Stimulated activated naive CD8-positive, alpha-beta T cell treated with anti-CD3 and anti-CD28 coated beads, Interleukin-15, Interleukin-2, amounts not matched to agents 100 U/mL and 50 U/mL, for 24 hours (primary cell): ENCODE data around the gene PFDN1.

Experiments used
- ATAC-seq: fragments of 150-1000 bp; cut with Tn5 transposase; one replicate; pipeline ENCODE4 v1.10.0; 2021
- DNase-seq: peaks from one replicate; pipeline ENCODE4 v3.0.0; 2021

PFDN1 gene

GRCh38 chr5:140296289-140296688, 6.6 kb downstream of the PFDN1 start:
- DNase-seq (no peak), ATAC-seq (no peak)

GRCh38 chr5:140295414-140295813, 7.5 kb downstream of the PFDN1 start:
- ATAC-seq (no peak), DNase-seq (no peak)

- ATAC-seq (no peak), DNase-seq (no peak)
Measured at GRCh38 chr5:140294753-140295152, 8.1 kb downstream of the PFDN1 start.

- DNase-seq (no peak), ATAC-seq (no peak)
Measured at GRCh38 chr5:140293849-140294100, 9.1 kb downstream of the PFDN1 start.

GRCh38 chr5:140293091-140293848, 9.6 kb downstream of the PFDN1 start:
- no peak for ATAC-seq
- no peak for DNase-seq

- no peak for DNase-seq
- no peak for ATAC-seq
Measured at GRCh38 chr5:140292212-140293036, 10.5 kb downstream of the PFDN1 start.

GRCh38 chr5:140287801-140288521, 14.9 kb downstream of the PFDN1 start:
- DNase-seq: no peak
- no peak for ATAC-seq

GRCh38 chr5:140286424-140286823, 16.5 kb downstream of the PFDN1 start:
- no peak for DNase-seq
- ATAC-seq: no peak

- ATAC-seq (no peak), DNase-seq (no peak)
Measured at GRCh38 chr5:140284013-140284412, 18.9 kb downstream of the PFDN1 start.

- DNase-seq (no peak), ATAC-seq (no peak)
Measured at GRCh38 chr5:140282266-140282665, 20.6 kb downstream of the PFDN1 start.

- no peak for DNase-seq
- no peak for ATAC-seq
Measured at GRCh38 chr5:140275837-140276236, 27.1 kb downstream of the PFDN1 start.

GRCh38 chr5:140273401-140273877, 29.5 kb downstream of the PFDN1 start:
- DNase-seq: no peak
- peak; percentile 32 for ATAC-seq

- DNase-seq (no peak), ATAC-seq (no peak)
Measured at GRCh38 chr5:140270008-140270407, 32.9 kb downstream of the PFDN1 start.

- no peak for DNase-seq
- ATAC-seq: peak; percentile 15
Measured at GRCh38 chr5:140267559-140268018, 35.3 kb downstream of the PFDN1 start.

- ATAC-seq (peak; percentile 84), DNase-seq (no peak)
Measured at GRCh38 chr5:140267201-140267540, 35.7 kb downstream of the PFDN1 start.

GRCh38 chr5:140266471-140267200, 36.3 kb downstream of the PFDN1 start:
- ATAC-seq (no peak), DNase-seq (no peak)

- DNase-seq (no peak), ATAC-seq (no peak)
Measured at GRCh38 chr5:140265845-140266244, 37.1 kb downstream of the PFDN1 start.

GRCh38 chr5:140262839-140263238, 40.1 kb downstream of the PFDN1 start:
- DNase-seq (no peak), ATAC-seq (no peak)

GRCh38 chr5:140262221-140262620, 40.7 kb downstream of the PFDN1 start:
- DNase-seq (no peak), ATAC-seq (no peak)

GRCh38 chr5:140261403-140262171, 41.3 kb downstream of the PFDN1 start:
- ATAC-seq (peak; percentile 36), DNase-seq (no peak)

- DNase-seq (no peak), ATAC-seq (no peak)
Measured at GRCh38 chr5:140260089-140260656, 42.7 kb downstream of the PFDN1 start.
